Panc1 (cell line): Measurements from ENCODE around the gene WDR64.

Source experiments
- CTCF ChIP-seq: fragments of 450-650 bp; IDR thresholded peaks from 2 replicates; pipeline ENCODE4 v1.5.1; 2017; ENCODE audit warnings: mild to moderate bottlenecking
- POLR2AphosphoS5 ChIP-seq: IDR thresholded peaks from 2 replicates; pipeline ENCODE4 v1.6.1; 2012; ENCODE audit warnings: mild to moderate bottlenecking, low read depth, low read length, moderate library complexity
- SIN3A ChIP-seq: IDR thresholded peaks from 2 replicates; pipeline ENCODE4 v1.6.1; 2012; ENCODE audit warnings: low read depth, mild to moderate bottlenecking, low read length, moderate library complexity, borderline replicate concordance; ENCODE audit not compliant: insufficient read depth
- TCF7L2 ChIP-seq: IDR thresholded peaks from 2 replicates; pipeline ENCODE4 v1.6.1; 2011; ENCODE audit warnings: mild to moderate bottlenecking, low read depth, low read length, inconsistent platforms
- TF ChIP-seq, protein P1 (sequence below), 2 experiments: IDR thresholded peaks; 2 replicates each; pipeline ENCODE4 v1.6.1; 2011 to 2012; ENCODE audit warnings: low read depth in 2 of 2, control low read depth in 1 of 2, low read length in 1 of 2, mild to moderate bottlenecking in 1 of 2, moderate library complexity in 1 of 2; ENCODE audit not compliant: insufficient read depth in 1 of 2

DNA sequence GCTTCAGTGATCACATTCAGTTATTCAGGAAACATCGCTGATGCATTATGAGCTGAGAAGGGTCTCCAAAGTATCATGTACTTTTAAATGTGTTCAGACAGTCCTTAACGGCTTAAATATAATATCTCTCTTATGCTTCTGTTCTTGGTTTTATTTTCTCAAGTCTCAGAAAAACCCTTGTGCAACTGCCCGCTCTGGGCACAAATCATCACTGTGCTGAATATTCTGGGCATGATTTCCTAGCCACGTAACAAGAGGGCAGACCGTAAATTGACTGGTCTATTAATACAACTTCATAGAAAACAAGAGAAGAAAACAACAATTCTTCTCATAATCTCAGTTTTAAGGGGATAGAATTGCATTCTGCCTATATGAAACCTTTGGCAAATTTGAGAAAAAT, 99.4 kb downstream of the WDR64 start:
- TF ChIP-seq CTCF = no peak
- no peak for TF ChIP-seq POLR2AphosphoS5
- no peak for TF ChIP-seq SIN3A
- TF ChIP-seq, protein P1, sequence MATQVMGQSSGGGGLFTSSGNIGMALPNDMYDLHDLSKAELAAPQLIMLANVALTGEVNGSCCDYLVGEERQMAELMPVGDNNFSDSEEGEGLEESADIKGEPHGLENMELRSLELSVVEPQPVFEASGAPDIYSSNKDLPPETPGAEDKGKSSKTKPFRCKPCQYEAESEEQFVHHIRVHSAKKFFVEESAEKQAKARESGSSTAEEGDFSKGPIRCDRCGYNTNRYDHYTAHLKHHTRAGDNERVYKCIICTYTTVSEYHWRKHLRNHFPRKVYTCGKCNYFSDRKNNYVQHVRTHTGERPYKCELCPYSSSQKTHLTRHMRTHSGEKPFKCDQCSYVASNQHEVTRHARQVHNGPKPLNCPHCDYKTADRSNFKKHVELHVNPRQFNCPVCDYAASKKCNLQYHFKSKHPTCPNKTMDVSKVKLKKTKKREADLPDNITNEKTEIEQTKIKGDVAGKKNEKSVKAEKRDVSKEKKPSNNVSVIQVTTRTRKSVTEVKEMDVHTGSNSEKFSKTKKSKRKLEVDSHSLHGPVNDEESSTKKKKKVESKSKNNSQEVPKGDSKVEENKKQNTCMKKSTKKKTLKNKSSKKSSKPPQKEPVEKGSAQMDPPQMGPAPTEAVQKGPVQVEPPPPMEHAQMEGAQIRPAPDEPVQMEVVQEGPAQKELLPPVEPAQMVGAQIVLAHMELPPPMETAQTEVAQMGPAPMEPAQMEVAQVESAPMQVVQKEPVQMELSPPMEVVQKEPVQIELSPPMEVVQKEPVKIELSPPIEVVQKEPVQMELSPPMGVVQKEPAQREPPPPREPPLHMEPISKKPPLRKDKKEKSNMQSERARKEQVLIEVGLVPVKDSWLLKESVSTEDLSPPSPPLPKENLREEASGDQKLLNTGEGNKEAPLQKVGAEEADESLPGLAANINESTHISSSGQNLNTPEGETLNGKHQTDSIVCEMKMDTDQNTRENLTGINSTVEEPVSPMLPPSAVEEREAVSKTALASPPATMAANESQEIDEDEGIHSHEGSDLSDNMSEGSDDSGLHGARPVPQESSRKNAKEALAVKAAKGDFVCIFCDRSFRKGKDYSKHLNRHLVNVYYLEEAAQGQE (IDR thresholded peaks at IDR 0.05; ENCODE audit: insufficient read depth in 1 of 2, low read depth in 2 of 2, low read length in 1 of 2) = no peak
- no peak for TF ChIP-seq TCF7L2
